ENCODE measurements around the gene HYAL4.

HYAL4 gene

GRCh38 chr7:123918309-123918708, 73.3 kb downstream of the HYAL4 start:
- no peak for TF ChIP-seq CTCF (conservative IDR thresholded peaks at IDR 0.05; ENCODE audit: low read depth)
- no peak for DNase-seq (ENCODE audit: low spot score)
- CTCF ChIA-PET = interaction anchor here (0.7 kb wide), 1 partner anchor 9 kb away, joined by 3 read pairs; no protein-coding TSS in a partner anchor
- POLR2A ChIA-PET (ENCODE audit: low non-redundant PET) = no interaction called here
- no peak overlapping the region for H3K27ac ChIP-seq

DNA sequence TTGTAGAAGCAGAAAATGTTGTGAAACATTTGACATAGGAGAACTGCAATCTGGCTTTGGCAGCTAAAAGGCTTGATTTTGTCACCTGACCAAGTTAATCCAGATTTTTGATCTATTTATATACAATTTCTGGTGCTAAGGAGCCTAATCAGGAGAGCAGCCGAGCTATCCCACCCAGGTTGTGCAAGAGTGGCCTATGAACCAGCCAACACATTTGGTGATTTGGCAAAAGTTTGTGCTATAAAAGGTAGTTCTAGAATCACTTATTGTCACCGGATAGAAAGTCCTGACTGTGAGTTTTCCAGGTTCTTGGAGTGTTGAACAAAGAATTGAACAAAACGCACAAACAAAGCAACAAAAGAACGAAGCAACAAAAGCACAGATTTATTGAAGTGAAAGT, 78.6 kb downstream of the HYAL4 start:
- ChIA-PET CTCF (no interaction called here), POLR2A (ENCODE audit: low non-redundant PET) (no interaction called here)
- DNase-seq (ENCODE audit: low spot score) = no peak
- TF ChIP-seq CTCF (conservative IDR thresholded peaks at IDR 0.05; ENCODE audit: low read depth) = no peak
- H3K27ac ChIP-seq = no peak overlapping the region

DNA sequence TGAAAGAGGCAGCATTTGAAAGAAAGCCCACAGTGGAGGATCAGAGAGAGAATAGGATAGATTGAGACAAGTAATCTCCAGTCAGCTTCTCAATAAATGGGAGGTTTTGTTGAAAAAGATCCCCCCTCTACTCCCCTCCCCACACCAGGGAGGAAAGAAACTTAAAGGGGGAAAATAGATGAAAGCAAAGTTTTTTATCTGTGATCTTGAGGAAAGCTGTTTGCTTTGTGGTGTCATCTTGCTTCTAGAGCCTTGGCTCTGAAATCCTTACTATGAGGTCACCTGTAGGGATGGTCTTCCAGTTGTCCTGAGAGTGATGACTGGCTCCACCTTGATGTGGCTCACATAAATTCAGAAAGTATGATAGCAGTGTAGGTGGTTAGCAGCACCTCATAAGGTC, 80.0 kb downstream of the HYAL4 start, which contains the start of gene SPAM1:
SPAM1 (plus strand) TSS at position 301 of the 400 bp plus-strand sequence. CDS start 28,330 bp downstream, outside the sequence.
- ChIA-PET CTCF (interaction anchor here (0.7 kb wide), 1 partner anchor 12 kb away, joined by 3 read pairs; no protein-coding TSS in a partner anchor), POLR2A (ENCODE audit: low non-redundant PET) (no interaction called here)
- no peak for DNase-seq (ENCODE audit: low spot score)
- TF ChIP-seq CTCF (conservative IDR thresholded peaks at IDR 0.05; ENCODE audit: low read depth) = no peak
- no peak within 1 kb of the TSS for H3K27ac ChIP-seq

Data from RWPE1 (cell line).